GM12878 (cell line): ENCODE data around the gene WDR89.

Source experiments
- EP300 ChIP-seq, 2 experiments: fragments of 150-350 bp in 1 of 2; IDR thresholded peaks; 2 replicates each; pipeline ENCODE4 v1.6.1; 2011 to 2012; ENCODE audit warnings: low read depth in 2 of 2, low read length in 2 of 2, borderline replicate concordance in 1 of 2, improper control_type of control experiment in 1 of 2, inconsistent platforms in 1 of 2; ENCODE audit not compliant: control insufficient read depth in 1 of 2
- EZH2 ChIP-seq: IDR thresholded peaks from 2 replicates; pipeline ENCODE4 v1.6.1; 2012; ENCODE audit warnings: low read depth, mild to moderate bottlenecking, control low read depth, inconsistent platforms, low read length, borderline replicate concordance; ENCODE audit not compliant: control insufficient read depth
- GATAD2B ChIP-seq: fragments of 450-650 bp; conservative IDR thresholded peaks from 2 replicates; pipeline ENCODE4 v1.6.1; 2017; ENCODE audit warnings: low read depth, mild to moderate bottlenecking, moderate library complexity
- POLR2AphosphoS5 ChIP-seq: IDR thresholded peaks from 2 replicates; pipeline ENCODE4 v1.6.1; 2011; ENCODE audit warnings: mild to moderate bottlenecking, low read length, inconsistent platforms
- SP1 ChIP-seq: IDR thresholded peaks from one replicate; pipeline ENCODE4 v1.6.1; 2011; ENCODE audit warnings: low read depth, low read length
- TCF3 ChIP-seq: IDR thresholded peaks from 2 replicates; pipeline ENCODE4 v1.6.1; 2012; ENCODE audit warnings: low read depth, mild to moderate bottlenecking, low read length, borderline replicate concordance; ENCODE audit not compliant: insufficient read depth
- TF ChIP-seq, protein P1 (sequence below), 3 experiments: IDR thresholded peaks in 2 of 3; conservative IDR thresholded peaks in 1 of 3; 2 replicates each; pipeline ENCODE4 v1.5.1; 2011; ENCODE audit warnings: low read depth in 3 of 3, low read length in 3 of 3, mild to moderate bottlenecking in 3 of 3, control low read depth in 2 of 3, moderate library complexity in 2 of 3, inconsistent platforms in 1 of 3, mixed read lengths in 1 of 3; ENCODE audit not compliant: control insufficient read depth in 2 of 3, insufficient read depth in 1 of 3; ENCODE audit errors: extremely low read depth in 1 of 3
- TF ChIP-seq, protein P2 (sequence below): fragments of 450-650 bp; conservative IDR thresholded peaks from 2 replicates; pipeline ENCODE4 v1.6.1; 2017; ENCODE audit warnings: mild to moderate bottlenecking, moderate library complexity
- TF ChIP-seq, protein P3 (sequence below): fragments of 450-650 bp; IDR thresholded peaks from 2 replicates; pipeline ENCODE4 v1.6.1; 2017; ENCODE audit warnings: mild to moderate bottlenecking, moderate library complexity
- TF ChIP-seq, protein P4 (sequence below): IDR thresholded peaks from 2 replicates; pipeline ENCODE4 v1.6.1; 2012; ENCODE audit warnings: low read depth, low read length, improper control_type of control experiment

DNA sequence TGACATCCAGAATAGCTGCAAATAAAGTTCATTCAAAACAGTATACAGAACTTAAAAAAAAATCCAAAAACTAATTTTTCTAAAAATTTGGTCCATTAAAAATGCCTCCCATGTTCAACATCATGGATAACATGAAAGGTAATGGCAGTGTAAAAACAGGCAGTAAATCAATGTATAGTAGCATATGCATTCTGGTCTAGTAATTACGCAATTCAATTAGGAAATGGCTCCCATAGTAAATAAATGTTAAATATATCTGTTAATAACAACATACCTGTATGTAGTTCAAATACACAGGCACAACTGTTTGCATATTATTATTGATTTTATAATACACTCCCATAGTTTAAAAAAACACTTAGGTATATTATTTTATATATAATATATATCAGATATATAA is 43.7 kb upstream of the WDR89 start:
- TF ChIP-seq EP300 (IDR thresholded peaks at IDR 0.05; ENCODE audit: borderline replicate concordance in 1 of 2, control insufficient read depth in 1 of 2, low read depth in 2 of 2, low read length in 2 of 2) (no peak), POLR2AphosphoS5 (no peak), GATAD2B (no peak), EZH2 (no peak), SP1 (no peak), TCF3 (no peak)
- TF ChIP-seq, protein P1, sequence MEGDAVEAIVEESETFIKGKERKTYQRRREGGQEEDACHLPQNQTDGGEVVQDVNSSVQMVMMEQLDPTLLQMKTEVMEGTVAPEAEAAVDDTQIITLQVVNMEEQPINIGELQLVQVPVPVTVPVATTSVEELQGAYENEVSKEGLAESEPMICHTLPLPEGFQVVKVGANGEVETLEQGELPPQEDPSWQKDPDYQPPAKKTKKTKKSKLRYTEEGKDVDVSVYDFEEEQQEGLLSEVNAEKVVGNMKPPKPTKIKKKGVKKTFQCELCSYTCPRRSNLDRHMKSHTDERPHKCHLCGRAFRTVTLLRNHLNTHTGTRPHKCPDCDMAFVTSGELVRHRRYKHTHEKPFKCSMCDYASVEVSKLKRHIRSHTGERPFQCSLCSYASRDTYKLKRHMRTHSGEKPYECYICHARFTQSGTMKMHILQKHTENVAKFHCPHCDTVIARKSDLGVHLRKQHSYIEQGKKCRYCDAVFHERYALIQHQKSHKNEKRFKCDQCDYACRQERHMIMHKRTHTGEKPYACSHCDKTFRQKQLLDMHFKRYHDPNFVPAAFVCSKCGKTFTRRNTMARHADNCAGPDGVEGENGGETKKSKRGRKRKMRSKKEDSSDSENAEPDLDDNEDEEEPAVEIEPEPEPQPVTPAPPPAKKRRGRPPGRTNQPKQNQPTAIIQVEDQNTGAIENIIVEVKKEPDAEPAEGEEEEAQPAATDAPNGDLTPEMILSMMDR (IDR thresholded peaks at IDR 0.05 in 2 of 3, conservative IDR thresholded peaks at IDR 0.05 in 1 of 3; ENCODE audit: control insufficient read depth in 2 of 3, extremely low read depth in 1 of 3, insufficient read depth in 1 of 3, low read depth in 3 of 3, low read length in 3 of 3): no peak
- TF ChIP-seq, protein P2, sequence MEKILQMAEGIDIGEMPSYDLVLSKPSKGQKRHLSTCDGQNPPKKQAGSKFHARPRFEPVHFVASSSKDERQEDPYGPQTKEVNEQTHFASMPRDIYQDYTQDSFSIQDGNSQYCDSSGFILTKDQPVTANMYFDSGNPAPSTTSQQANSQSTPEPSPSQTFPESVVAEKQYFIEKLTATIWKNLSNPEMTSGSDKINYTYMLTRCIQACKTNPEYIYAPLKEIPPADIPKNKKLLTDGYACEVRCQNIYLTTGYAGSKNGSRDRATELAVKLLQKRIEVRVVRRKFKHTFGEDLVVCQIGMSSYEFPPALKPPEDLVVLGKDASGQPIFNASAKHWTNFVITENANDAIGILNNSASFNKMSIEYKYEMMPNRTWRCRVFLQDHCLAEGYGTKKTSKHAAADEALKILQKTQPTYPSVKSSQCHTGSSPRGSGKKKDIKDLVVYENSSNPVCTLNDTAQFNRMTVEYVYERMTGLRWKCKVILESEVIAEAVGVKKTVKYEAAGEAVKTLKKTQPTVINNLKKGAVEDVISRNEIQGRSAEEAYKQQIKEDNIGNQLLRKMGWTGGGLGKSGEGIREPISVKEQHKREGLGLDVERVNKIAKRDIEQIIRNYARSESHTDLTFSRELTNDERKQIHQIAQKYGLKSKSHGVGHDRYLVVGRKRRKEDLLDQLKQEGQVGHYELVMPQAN: no peak
- TF ChIP-seq, protein P3, sequence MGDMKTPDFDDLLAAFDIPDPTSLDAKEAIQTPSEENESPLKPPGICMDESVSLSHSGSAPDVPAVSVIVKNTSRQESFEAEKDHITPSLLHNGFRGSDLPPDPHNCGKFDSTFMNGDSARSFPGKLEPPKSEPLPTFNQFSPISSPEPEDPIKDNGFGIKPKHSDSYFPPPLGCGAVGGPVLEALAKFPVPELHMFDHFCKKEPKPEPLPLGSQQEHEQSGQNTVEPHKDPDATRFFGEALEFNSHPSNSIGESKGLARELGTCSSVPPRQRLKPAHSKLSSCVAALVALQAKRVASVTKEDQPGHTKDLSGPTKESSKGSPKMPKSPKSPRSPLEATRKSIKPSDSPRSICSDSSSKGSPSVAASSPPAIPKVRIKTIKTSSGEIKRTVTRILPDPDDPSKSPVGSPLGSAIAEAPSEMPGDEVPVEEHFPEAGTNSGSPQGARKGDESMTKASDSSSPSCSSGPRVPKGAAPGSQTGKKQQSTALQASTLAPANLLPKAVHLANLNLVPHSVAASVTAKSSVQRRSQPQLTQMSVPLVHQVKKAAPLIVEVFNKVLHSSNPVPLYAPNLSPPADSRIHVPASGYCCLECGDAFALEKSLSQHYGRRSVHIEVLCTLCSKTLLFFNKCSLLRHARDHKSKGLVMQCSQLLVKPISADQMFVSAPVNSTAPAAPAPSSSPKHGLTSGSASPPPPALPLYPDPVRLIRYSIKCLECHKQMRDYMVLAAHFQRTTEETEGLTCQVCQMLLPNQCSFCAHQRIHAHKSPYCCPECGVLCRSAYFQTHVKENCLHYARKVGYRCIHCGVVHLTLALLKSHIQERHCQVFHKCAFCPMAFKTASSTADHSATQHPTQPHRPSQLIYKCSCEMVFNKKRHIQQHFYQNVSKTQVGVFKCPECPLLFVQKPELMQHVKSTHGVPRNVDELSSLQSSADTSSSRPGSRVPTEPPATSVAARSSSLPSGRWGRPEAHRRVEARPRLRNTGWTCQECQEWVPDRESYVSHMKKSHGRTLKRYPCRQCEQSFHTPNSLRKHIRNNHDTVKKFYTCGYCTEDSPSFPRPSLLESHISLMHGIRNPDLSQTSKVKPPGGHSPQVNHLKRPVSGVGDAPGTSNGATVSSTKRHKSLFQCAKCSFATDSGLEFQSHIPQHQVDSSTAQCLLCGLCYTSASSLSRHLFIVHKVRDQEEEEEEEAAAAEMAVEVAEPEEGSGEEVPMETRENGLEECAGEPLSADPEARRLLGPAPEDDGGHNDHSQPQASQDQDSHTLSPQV: no peak
- TF ChIP-seq, protein P4, sequence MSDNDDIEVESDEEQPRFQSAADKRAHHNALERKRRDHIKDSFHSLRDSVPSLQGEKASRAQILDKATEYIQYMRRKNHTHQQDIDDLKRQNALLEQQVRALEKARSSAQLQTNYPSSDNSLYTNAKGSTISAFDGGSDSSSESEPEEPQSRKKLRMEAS: no peak
